T-helper 2 cell treated with Interferon-gamma antibody and Interleukin-4, amounts not matched to agents 5 μg/mL and 100 μg/mL, for 36 hours (primary cell): ENCODE data around the gene SMNDC1.
"Not testable (repeated sequence)": the region's sequence is repeated elsewhere in the genome, so short reads cannot be mapped to it uniquely, and the experiment has no call there.

Experiments used
- DNase-seq: peaks from one replicate; pipeline ENCODE4 v3.0.0; 2021; ENCODE audit warnings: low spot score
- H3K27ac Mint-ChIP-seq: one replicate; pipeline ENCODE4 v1.8.0; 2021; ENCODE audit warnings: mild to moderate bottlenecking, mixed read lengths
- H3K27me3 Mint-ChIP-seq: one replicate; pipeline ENCODE4 v1.8.0; 2021; ENCODE audit warnings: low read depth, mixed read lengths
- H3K36me3 Mint-ChIP-seq: one replicate; pipeline ENCODE4 v1.8.0; 2021; ENCODE audit warnings: low read depth, mixed read lengths
- H3K4me1 Mint-ChIP-seq: one replicate; pipeline ENCODE4 v1.8.0; 2021; ENCODE audit warnings: low read depth, mixed read lengths
- H3K4me3 Mint-ChIP-seq: one replicate; pipeline ENCODE4 v1.8.0; 2022; ENCODE audit warnings: mild to moderate bottlenecking, moderate library complexity, mixed read lengths
- H3K9me3 Mint-ChIP-seq: one replicate; pipeline ENCODE4 v1.8.0; 2021; ENCODE audit warnings: mixed read lengths

SMNDC1 gene

DNA sequence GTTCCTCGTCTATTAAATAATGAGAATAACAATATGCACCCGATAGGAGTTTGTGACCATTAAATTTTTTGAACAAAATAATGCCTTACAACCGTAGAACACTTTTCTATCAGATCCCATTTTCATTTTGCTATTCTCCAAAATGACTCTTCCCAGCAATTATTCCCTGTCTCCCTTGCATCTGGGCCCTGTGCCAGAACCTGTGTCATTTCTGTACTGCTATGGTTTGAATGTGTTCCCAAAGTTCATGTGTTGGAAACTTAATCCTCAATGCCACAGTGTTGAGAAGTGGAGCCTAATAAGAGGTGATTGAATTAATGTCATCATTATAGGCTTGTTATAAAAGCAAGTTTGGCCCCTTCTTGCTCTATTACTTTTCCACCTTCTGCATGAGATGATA lies 33.2 kb upstream of the SMNDC1 start:
- Mint-ChIP-seq H3K9me3 (no peaks in the 10 kb centered on the region), H3K4me3 (no peak overlapping the region), H3K36me3 (peaks cover 4% of the 10 kb centered on the region), H3K27ac (no peak overlapping the region), H3K27me3 (peaks cover 6% of the 10 kb centered on the region), H3K4me1 (peaks cover 30% of the 10 kb centered on the region)
- DNase-seq: no peak

- H3K27me3 Mint-ChIP-seq: peaks cover under 1% of the 10 kb centered on the region
- H3K27ac Mint-ChIP-seq: no peak overlapping the region
- no peak for DNase-seq
- peaks cover 3% of the 10 kb centered on the region for H3K9me3 Mint-ChIP-seq
- H3K36me3 Mint-ChIP-seq: peaks cover 4% of the 10 kb centered on the region
- no peak overlapping the region for H3K4me3 Mint-ChIP-seq
- peaks cover 28% of the 10 kb centered on the region for H3K4me1 Mint-ChIP-seq
These were observed 32.7 kb upstream of the SMNDC1 start for GRCh38 chr10:110337401-110337800.

DNA sequence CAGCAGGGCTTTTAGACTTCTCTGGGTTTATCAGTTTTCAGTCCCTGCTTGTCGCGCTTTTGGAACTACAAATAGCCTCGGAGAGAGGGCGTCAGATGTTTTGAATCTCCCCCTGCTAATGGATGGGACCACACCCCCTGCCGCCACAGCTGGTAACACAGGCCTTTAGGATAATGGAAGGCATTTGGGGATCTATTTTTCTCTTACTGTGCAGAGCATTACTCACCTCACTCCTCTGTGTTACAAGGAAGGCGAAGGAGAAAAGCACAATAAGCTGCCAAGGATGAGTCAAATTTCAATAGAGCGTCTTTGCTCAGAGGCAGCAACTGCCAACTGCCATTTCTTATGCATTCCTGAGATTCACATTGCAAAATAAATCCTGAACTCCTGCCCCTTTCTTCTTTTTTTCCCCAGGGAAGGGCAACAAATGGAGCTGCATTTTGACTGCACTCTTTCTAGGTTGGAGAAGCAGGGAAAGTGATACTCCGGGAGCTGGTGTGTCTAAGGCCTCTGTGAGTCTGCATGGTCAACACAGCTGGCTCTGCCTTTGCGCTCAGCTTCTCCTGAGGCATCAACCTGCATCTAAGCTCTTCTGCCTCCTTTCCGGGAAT lies 31.5 kb upstream of the SMNDC1 start:
- peaks cover 28% of the 10 kb centered on the region for H3K4me1 Mint-ChIP-seq
- H3K36me3 Mint-ChIP-seq: peaks cover 4% of the 10 kb centered on the region
- H3K4me3 Mint-ChIP-seq: peak overlapping the region; percentile 43
- H3K9me3 Mint-ChIP-seq: peaks cover 5% of the 10 kb centered on the region
- no peak for DNase-seq
- H3K27me3 Mint-ChIP-seq: no peaks in the 10 kb centered on the region
- H3K27ac Mint-ChIP-seq: peak overlapping the region; percentile 12

- peaks cover 12% of the 10 kb centered on the region for H3K9me3 Mint-ChIP-seq
- no peaks in the 10 kb centered on the region for H3K27me3 Mint-ChIP-seq
- no peak for DNase-seq
- peaks cover 28% of the 10 kb centered on the region for H3K4me1 Mint-ChIP-seq
- peak overlapping the region; percentile 43 for H3K4me3 Mint-ChIP-seq
- H3K27ac Mint-ChIP-seq: peak overlapping the region; percentile 55
- peaks cover 6% of the 10 kb centered on the region for H3K36me3 Mint-ChIP-seq
These were observed 30.8 kb upstream of the SMNDC1 start for GRCh38 chr10:110335314-110336064.

- Mint-ChIP-seq H3K9me3 (peaks cover 22% of the 10 kb centered on the region), H3K36me3 (peaks cover 14% of the 10 kb centered on the region), H3K4me3 (no peak overlapping the region), H3K27me3 (no peaks in the 10 kb centered on the region), H3K4me1 (peaks cover 28% of the 10 kb centered on the region), H3K27ac (no peak overlapping the region)
- DNase-seq: no peak
These were observed 29.4 kb upstream of the SMNDC1 start for GRCh38 chr10:110334061-110334656.

DNA sequence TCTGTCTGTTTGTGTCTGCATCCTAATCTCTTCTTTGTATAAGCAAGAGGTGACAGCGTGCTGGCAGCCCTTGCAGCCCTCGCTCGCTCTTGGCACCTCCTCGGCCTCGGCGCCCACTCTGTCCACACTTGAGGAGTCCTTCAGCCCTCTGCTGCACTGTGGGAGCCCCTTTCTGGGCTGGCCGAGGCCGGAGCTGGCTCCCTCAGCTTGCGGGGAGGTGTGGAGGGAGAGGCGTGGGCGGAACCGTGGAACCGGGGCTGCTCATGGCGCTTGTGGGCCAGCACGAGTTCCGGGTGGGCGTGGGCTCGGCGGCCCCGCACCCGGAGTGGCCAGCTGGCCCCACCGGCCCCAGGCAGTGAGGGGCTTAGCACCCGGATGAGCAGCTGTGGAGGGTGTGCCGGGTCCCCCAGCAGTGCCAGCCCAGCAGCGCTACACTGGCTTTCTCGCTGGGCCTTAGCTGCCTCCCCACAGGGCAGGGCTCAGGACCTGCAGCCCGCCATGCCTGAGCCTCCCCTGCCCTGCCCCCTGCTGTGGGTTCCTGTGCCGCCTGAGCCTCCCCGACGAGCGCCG lies 26.6 kb upstream of the SMNDC1 start:
- H3K27ac Mint-ChIP-seq, H3K4me3 Mint-ChIP-seq, DNase-seq, H3K27me3 Mint-ChIP-seq: not testable (repeated sequence)
- H3K4me1 Mint-ChIP-seq: peaks cover 23% of the 10 kb centered on the region
- peaks cover 26% of the 10 kb centered on the region for H3K9me3 Mint-ChIP-seq
- H3K36me3 Mint-ChIP-seq: peaks cover 15% of the 10 kb centered on the region

DNA sequence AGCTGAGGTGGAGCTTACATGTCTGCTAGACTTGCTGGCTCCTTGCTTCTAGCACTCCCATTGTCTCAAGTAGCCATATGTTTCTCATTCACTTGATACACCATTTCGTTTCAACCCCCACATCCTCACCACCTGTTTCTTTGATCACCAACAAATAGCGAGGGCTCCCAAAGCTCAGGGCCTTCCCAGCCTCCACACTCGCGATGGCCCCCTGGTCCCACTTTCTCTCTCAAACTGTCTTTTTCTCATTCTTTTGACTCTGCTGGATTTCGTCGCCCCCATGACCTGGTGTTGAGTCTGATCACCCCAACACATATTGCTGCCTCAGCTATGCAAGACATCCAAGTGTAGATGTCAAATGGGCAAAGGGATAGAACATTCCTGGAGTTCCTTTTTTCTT lies 26.0 kb upstream of the SMNDC1 start:
- peaks cover 15% of the 10 kb centered on the region for H3K36me3 Mint-ChIP-seq
- no peak overlapping the region for H3K4me3 Mint-ChIP-seq
- H3K4me1 Mint-ChIP-seq: peaks cover 16% of the 10 kb centered on the region
- H3K9me3 Mint-ChIP-seq: peaks cover 26% of the 10 kb centered on the region
- H3K27me3 Mint-ChIP-seq: no peaks in the 10 kb centered on the region
- no peak overlapping the region for H3K27ac Mint-ChIP-seq
- DNase-seq: no peak

DNA sequence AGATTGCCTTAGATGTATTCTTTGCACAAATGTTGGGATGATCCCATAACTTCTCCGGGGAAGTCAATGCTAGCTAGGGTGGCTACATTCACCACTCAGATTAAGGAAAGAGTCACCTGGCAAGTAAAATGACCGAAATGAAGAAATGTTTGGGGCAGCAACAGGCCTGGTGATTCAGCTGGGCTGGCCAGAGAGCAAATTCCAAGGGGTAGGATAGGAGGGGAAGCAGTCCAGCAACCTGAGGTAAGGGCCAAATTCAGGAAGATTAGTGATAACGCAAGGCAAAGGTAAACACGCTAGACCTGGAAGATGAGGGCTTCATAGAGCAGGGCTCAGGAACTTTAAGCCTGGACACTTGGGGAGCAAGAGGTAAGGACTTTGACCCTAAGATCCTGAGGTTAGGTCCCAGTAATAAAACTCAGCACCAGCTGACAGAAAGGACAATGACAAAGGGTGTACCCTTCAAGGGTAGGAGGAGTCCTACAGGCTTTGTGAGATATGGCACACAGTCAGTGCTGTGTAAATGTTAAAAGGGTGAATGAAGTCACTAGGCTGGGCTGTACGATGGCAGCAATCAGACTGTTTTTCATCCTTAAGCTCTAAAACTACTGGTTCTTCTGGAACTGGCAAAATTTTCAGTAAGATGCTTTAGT lies 22.7 kb upstream of the SMNDC1 start:
- no peak overlapping the region for H3K4me3 Mint-ChIP-seq
- no peak for DNase-seq
- H3K36me3 Mint-ChIP-seq: peaks cover 11% of the 10 kb centered on the region
- H3K27me3 Mint-ChIP-seq: no peaks in the 10 kb centered on the region
- H3K27ac Mint-ChIP-seq: no peak overlapping the region
- H3K4me1 Mint-ChIP-seq: peaks cover 12% of the 10 kb centered on the region
- peaks cover 23% of the 10 kb centered on the region for H3K9me3 Mint-ChIP-seq

DNA sequence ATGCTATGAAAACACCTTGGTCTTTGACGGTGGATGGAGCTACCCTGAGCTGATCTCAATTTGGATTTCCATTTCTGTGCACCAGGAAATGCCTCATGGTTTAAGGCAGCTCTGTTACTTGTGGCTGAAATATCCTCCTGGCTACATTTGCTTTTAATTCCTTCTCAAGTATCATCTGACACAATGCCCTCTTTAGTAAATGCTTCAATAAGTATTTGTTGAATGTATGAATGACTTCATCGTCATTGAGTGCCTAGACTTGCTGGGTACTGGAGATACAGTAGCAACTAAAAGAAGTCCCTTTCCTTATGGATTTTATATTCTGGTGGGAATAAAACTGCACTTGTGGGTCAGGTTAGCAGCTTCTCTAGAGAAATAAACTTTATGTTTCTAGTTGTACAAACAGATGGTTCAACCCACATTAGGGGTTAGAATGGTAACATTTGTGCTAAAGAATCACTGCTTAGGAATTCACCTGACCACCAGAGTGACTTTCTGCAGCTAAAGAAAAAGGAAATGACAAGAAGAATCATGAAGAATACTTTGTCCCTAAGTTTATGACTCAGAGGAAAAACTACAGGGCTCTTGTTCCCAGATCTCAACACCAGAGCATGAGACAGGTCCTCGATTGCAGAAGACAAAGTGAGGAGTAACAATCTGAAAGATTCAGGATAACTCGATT lies 21.8 kb upstream of the SMNDC1 start:
- H3K36me3 Mint-ChIP-seq: peaks cover 11% of the 10 kb centered on the region
- no peak overlapping the region for H3K27ac Mint-ChIP-seq
- H3K4me1 Mint-ChIP-seq: peaks cover 12% of the 10 kb centered on the region
- DNase-seq: no peak
- peaks cover 21% of the 10 kb centered on the region for H3K9me3 Mint-ChIP-seq
- no peak overlapping the region for H3K4me3 Mint-ChIP-seq
- H3K27me3 Mint-ChIP-seq: no peaks in the 10 kb centered on the region

DNA sequence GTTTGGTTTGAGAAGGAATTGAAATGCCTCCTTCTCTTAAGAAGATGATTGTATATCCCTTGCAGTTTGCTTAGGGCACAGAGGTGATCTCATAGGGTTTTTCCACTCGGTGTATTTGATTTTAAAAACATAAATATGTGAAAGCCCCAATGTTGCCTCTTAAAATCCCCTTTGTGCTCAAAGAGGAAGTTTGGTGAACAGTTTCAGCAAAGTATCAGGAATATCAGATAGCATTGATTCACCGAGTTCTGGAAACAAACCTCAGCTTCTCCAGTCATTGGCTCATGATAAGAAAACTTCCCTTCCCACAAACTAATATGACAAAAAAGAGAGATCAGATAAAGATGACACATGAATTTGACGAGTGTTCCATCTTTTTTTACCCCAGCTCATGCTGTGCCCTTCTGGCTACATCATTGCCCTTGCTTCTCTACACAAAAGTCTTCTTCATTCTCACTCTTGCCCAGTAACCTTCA lies 20.1 kb upstream of the SMNDC1 start:
- Mint-ChIP-seq H3K9me3 (peaks cover 9% of the 10 kb centered on the region), H3K27ac (peak overlapping the region; percentile 29), H3K27me3 (no peaks in the 10 kb centered on the region), H3K4me3 (no peak overlapping the region), H3K36me3 (peaks cover 5% of the 10 kb centered on the region), H3K4me1 (peaks cover 12% of the 10 kb centered on the region)
- DNase-seq: peak; percentile 23

DNA sequence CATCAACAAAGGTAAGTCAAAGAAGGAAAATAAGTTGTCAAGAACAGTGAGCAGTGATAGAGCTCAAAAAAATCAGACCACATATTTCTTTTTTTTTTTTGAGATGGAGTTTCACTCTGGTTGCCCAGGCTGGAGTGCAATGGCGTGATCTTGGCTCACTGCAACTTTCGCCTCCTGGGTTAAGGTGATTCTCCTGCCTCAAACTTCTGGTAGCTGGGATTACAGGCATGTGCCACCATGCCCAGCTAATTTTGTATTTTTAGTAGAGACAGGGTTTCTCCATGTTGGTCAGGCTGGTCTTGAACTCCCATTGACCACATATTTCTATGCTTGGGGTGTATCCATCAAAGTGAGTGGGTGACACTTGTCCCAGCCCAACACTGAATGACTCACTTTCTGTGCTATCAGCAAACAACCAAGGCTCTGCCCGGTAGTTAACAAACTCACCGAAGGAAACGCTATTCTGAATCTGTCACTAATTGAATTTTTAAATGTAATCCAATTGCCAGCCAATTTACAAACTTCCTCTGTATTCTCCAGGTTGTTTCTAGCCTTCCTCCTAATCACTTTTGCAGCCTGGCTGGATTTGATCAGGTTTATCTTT lies 19.6 kb upstream of the SMNDC1 start:
- Mint-ChIP-seq H3K4me1 (peaks cover 12% of the 10 kb centered on the region), H3K4me3 (no peak overlapping the region), H3K9me3 (peaks cover 4% of the 10 kb centered on the region), H3K36me3 (peaks cover 1% of the 10 kb centered on the region), H3K27me3 (no peaks in the 10 kb centered on the region), H3K27ac (no peak overlapping the region)
- no peak for DNase-seq

DNA sequence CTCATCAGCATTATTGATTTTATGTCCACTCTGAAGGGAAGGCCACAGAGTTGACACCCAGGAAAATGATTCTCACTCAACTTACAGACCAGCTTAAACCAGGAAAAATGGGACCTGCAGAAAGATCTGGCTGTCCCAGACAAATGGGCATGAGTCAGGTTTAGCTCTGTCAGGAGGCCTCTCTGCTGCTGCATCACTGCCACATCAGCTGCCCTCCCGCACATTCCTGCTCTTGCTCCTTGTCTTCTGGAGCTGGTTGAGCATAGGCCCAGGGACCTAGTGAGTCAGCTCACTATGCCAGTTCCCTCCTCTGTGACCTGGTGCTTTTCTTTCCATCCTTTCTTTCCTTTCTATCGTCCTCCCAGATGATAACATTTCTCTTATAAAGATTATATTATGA lies 18.8 kb upstream of the SMNDC1 start:
- Mint-ChIP-seq H3K27me3 (no peaks in the 10 kb centered on the region), H3K27ac (no peak overlapping the region), H3K9me3 (peaks cover under 1% of the 10 kb centered on the region), H3K36me3 (no peaks in the 10 kb centered on the region), H3K4me3 (no peak overlapping the region), H3K4me1 (peaks cover 14% of the 10 kb centered on the region)
- DNase-seq: no peak
